Measurements from ENCODE around the gene RETN. TPM values are rescaled to one million over a fixed set of nuclear protein-coding genes. Genes with fewer than 3 reads are reported as not detected.

The RETN gene
- total RNA-seq, 1 experiment from 2014 or later, result not detected

DNA sequence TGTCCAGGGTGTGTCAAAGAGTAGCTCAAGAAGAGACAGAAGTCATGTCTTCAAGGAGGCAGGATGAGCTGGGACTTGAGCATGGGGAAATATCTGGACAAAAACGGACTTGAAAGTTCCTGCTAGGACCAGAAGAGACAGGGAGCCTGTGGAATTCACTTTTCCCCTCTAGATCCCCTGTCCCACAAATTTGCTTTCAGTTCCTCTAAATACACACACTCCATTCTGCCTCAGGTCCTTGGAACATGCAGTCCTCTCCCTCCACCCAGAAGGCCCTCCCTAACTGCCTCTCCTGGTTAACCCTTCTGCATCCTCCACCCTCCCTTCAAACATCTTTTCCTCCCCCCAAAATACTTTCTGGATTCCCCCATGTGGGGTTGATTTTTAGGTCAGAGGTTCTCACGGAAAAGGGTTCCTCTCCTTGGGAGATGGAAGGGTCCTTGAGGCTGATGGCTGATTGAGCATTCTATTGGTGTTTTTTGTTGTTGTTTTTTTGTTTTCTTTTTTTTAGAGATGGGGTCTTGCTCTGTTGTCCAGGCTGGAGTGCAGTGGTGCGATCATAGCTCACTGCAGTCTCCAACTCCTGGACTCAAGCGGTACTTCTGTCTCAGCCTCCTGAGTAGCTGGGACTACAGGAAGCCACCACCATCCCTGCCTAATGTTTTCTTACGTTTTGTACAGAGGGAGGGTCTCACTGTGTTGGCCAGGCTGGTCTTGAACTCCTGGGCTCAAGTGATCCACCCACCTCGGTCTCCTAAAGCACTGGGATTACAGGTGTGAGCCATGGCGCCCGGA, 6.9 kb upstream of the RETN start:
- intact Hi-C loops (cut with micrococcal nuclease; ENCODE audit: unreplicated experiment), result no loop called here
- Mint-ChIP-seq H3K27ac (ENCODE audit: unreplicated experiment) (no peak overlapping the region), H3K4me1 (ENCODE audit: low read depth, unreplicated experiment) (no peaks in the 10 kb centered on the region), H3K27me3 (ENCODE audit: insufficient read depth, unreplicated experiment) (peaks cover 2% of the 10 kb centered on the region), H3K9me3 (ENCODE audit: unreplicated experiment) (no peaks in the 10 kb centered on the region), H3K36me3 (ENCODE audit: insufficient read depth, unreplicated experiment) (no peaks in the 10 kb centered on the region), H3K4me3 (ENCODE audit: unreplicated experiment) (no peak overlapping the region)
- Histone ChIP-seq H3K4me1 (no peaks in the 10 kb centered on the region), H3K4me3 (ENCODE audit: low read depth, low read length) (no peak overlapping the region), H3K36me3 (ENCODE audit: control insufficient read depth, insufficient read depth, low read length) (no peaks in the 10 kb centered on the region), H3K9me3 (no peaks in the 10 kb centered on the region), H3K27me3 (replicated peaks; ENCODE audit: control insufficient read depth, insufficient read depth, low read length) (no peaks in the 10 kb centered on the region)
- ChIA-PET CTCF (no interaction called here), POLR2A (no interaction called here)
- TF ChIP-seq, protein P1, sequence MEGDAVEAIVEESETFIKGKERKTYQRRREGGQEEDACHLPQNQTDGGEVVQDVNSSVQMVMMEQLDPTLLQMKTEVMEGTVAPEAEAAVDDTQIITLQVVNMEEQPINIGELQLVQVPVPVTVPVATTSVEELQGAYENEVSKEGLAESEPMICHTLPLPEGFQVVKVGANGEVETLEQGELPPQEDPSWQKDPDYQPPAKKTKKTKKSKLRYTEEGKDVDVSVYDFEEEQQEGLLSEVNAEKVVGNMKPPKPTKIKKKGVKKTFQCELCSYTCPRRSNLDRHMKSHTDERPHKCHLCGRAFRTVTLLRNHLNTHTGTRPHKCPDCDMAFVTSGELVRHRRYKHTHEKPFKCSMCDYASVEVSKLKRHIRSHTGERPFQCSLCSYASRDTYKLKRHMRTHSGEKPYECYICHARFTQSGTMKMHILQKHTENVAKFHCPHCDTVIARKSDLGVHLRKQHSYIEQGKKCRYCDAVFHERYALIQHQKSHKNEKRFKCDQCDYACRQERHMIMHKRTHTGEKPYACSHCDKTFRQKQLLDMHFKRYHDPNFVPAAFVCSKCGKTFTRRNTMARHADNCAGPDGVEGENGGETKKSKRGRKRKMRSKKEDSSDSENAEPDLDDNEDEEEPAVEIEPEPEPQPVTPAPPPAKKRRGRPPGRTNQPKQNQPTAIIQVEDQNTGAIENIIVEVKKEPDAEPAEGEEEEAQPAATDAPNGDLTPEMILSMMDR (IDR thresholded peaks at IDR 0.05; ENCODE audit: insufficient read depth in 1 of 2, low read depth in 1 of 2, low read length in 1 of 2, severe bottlenecking in 1 of 2, unreplicated experiment in 1 of 2), result no peak
- DNase-seq, result no peak
- BruUV-seq (replicated peaks), result no TSS peak

DNA sequence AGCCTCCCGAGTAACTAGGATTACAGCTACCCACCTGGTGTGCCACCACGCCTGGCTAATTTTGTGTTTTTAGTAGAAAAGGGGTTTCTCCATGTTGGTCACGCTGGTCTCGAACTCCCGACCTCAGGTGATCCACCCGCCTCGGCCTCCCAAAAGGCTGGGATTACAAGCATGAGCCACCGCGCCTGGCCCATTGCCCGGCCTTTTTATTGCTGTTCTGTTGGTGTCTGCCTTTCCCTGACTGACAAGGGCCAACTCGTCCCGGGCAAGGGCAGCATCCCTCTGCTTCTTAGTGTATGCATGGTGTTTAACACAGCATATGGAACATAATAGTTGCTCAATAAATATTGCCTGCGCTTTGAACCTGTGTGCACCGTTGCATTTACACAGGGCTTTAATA, 6.2 kb upstream of the RETN start:
- no peaks in the 10 kb centered on the region for H3K36me3 ChIP-seq (ENCODE audit: control insufficient read depth, insufficient read depth, low read length)
- intact Hi-C loops (cut with micrococcal nuclease; ENCODE audit: unreplicated experiment), result no loop called here
- TF ChIP-seq, protein P1 (IDR thresholded peaks at IDR 0.05; ENCODE audit: insufficient read depth in 1 of 2, low read depth in 1 of 2, low read length in 1 of 2, severe bottlenecking in 1 of 2, unreplicated experiment in 1 of 2), result no peak
- H3K4me1 ChIP-seq, result no peaks in the 10 kb centered on the region
- H3K27me3 Mint-ChIP-seq (ENCODE audit: insufficient read depth, unreplicated experiment), result peaks cover 2% of the 10 kb centered on the region
- ChIA-PET CTCF (no interaction called here), POLR2A (no interaction called here)
- DNase-seq, result no peak
- H3K27ac Mint-ChIP-seq (ENCODE audit: unreplicated experiment), result no peak overlapping the region
- no peaks in the 10 kb centered on the region for H3K9me3 ChIP-seq
- BruUV-seq (replicated peaks), result no TSS peak
- no peaks in the 10 kb centered on the region for H3K4me1 Mint-ChIP-seq (ENCODE audit: low read depth, unreplicated experiment)
- H3K9me3 Mint-ChIP-seq (ENCODE audit: unreplicated experiment), result no peaks in the 10 kb centered on the region
- H3K4me3 Mint-ChIP-seq (ENCODE audit: unreplicated experiment), result no peak overlapping the region
- no peaks in the 10 kb centered on the region for H3K27me3 ChIP-seq (replicated peaks; ENCODE audit: control insufficient read depth, insufficient read depth, low read length)
- no peak overlapping the region for H3K4me3 ChIP-seq (ENCODE audit: low read depth, low read length)
- no peaks in the 10 kb centered on the region for H3K36me3 Mint-ChIP-seq (ENCODE audit: insufficient read depth, unreplicated experiment)

DNA sequence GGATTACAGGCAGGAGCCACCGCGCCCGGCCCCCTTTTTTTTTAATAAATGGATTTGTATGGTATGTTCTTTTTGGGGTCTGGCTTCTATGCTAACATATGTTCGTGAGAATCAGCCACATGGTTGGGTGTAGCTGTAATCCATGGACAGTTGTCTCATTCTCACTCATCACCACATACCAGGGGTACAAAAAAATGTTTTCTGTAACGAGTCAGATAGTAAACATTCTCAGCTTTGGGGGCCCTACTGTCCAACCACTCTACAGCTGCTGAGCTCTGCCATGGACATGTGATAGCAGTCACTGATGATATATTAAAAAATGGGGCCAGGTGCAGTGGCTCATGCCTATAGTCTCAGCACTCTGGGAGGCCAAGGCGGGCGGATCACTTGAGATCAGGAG, 5.1 kb upstream of the RETN start:
- no peaks in the 10 kb centered on the region for H3K9me3 Mint-ChIP-seq (ENCODE audit: unreplicated experiment)
- no peaks in the 10 kb centered on the region for H3K36me3 ChIP-seq (ENCODE audit: control insufficient read depth, insufficient read depth, low read length)
- no peaks in the 10 kb centered on the region for H3K4me1 Mint-ChIP-seq (ENCODE audit: low read depth, unreplicated experiment)
- no peaks in the 10 kb centered on the region for H3K27me3 ChIP-seq (replicated peaks; ENCODE audit: control insufficient read depth, insufficient read depth, low read length)
- intact Hi-C loops (cut with micrococcal nuclease; ENCODE audit: unreplicated experiment), result no loop called here
- TF ChIP-seq, protein P1 (IDR thresholded peaks at IDR 0.05; ENCODE audit: insufficient read depth in 1 of 2, low read depth in 1 of 2, low read length in 1 of 2, severe bottlenecking in 1 of 2, unreplicated experiment in 1 of 2), result no peak
- ChIA-PET POLR2A (no interaction called here), CTCF (interaction anchor here (0.6 to 0.8 kb wide), 2 partner anchors 17 to 594 kb away, joined by 3 to 5 read pairs; partner anchors contain the start of genes TRAPPC5 and ZNF557)
- H3K4me1 ChIP-seq, result no peaks in the 10 kb centered on the region
- no peak overlapping the region for H3K4me3 Mint-ChIP-seq (ENCODE audit: unreplicated experiment)
- H3K27me3 Mint-ChIP-seq (ENCODE audit: insufficient read depth, unreplicated experiment), result peaks cover 2% of the 10 kb centered on the region
- H3K27ac Mint-ChIP-seq (ENCODE audit: unreplicated experiment), result no peak overlapping the region
- H3K4me3 ChIP-seq (ENCODE audit: low read depth, low read length), result no peak overlapping the region
- no peaks in the 10 kb centered on the region for H3K36me3 Mint-ChIP-seq (ENCODE audit: insufficient read depth, unreplicated experiment)
- DNase-seq, result no peak
- BruUV-seq (replicated peaks), result no TSS peak
- H3K9me3 ChIP-seq, result no peaks in the 10 kb centered on the region
